HG03045 (cell line): ENCODE results near the gene PRMT3.
"Not testable (repeated sequence)": the region's sequence is repeated elsewhere in the genome, so short reads cannot be mapped to it uniquely, and the experiment has no call there.

Experiments
- ATAC-seq: cut with Tn5 transposase; IDR thresholded peaks from one replicate; pipeline ENCODE4 v1.9.1; 2021; ENCODE audit warnings: mild to moderate bottlenecking, moderate library complexity; ENCODE audit not compliant: unreplicated experiment

Gene PRMT3

DNA sequence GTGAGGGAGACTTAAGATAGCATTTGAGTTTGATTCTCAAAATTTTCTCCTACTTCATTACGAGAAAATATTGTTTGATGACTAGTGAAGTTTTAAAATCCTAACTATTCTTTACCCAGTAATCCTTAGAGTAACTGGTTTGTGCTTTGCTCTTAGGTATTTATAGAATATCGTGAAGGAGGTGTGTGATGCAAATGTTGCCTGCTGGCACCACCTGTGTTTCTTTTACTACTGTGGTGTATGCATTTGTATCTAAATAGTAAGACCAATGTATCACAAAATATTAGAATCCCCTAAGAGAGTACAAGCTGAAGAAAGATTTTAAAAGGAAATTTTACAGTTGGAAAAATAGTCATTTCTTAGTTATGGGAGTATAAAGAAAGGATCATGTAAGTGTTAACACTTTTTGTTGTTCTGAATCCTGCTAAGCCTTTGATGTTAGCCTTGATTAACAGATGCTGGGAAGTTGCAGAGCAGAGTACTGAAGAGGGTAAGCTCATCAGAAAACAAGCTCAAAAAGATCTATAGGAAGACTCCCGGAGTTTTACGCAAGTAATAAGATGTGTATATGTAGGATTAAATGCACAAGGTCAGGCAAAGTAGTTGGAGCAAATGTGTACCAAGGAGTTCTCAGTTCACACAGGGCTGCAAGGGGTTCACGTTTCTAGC is 109.7 kb downstream of the PRMT3 start:
- ATAC-seq, result no peak

- ATAC-seq, result no peak
Measured at GRCh38 chr11:20501252-20501651, 113.7 kb downstream of the PRMT3 start.

DNA sequence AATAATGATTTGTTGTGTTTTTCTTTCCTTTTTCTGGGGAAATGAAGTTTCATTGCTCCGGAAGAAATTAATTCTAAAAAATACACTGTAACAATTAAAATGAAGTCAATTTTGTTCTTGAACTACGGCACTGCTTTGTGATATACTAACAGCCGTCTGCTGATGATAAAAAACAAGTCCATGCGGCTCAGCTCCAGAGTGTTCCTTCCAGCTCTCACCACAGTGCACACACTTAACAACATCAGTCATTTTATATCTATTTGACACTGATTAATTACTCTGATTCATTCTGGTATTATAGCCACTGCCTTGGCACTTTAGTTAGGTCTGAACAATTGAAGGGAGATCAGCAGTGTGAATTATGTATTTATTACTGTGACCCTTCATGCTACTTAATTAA is 114.5 kb downstream of the PRMT3 start:
- ATAC-seq, result no peak

DNA sequence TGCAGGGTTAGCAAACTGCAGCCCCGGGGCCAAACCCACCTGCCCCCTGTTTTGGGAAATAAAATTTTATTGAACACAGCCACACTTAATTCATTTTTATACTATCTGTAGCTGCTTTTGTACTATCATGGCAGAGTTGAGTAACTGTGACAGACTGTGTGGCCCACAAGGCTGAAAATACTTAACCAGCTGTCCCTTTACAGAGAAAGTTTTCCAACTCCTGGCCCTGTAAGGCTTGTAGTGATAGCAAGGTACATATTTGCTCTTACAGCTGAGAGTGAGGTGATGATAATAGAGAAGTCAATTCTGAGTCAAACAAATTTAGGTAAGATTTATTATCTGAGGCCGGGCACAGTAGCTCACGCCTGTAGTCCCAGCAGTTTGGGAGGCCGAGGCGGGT is 124.5 kb downstream of the PRMT3 start:
- no peak for ATAC-seq

DNA sequence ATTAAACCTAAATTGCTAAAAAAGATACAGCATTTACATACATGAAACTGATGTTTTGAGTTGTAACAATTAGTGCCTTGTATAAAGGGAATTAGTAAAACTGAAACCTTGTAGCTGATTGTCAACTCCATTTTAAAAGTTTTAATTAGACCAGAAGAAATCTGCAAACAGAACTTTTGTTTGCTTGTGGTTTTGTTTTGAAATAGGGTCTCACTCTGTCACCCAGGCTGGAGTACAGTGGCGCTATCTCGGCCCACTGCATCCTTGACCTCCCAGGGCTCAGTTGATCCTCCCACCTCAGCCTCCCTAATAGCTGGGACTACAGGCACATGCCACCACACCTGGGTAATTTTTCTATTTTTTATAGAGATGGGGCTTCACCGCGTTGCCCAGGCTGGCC is 125.4 kb downstream of the PRMT3 start:
- ATAC-seq, result no peak

DNA sequence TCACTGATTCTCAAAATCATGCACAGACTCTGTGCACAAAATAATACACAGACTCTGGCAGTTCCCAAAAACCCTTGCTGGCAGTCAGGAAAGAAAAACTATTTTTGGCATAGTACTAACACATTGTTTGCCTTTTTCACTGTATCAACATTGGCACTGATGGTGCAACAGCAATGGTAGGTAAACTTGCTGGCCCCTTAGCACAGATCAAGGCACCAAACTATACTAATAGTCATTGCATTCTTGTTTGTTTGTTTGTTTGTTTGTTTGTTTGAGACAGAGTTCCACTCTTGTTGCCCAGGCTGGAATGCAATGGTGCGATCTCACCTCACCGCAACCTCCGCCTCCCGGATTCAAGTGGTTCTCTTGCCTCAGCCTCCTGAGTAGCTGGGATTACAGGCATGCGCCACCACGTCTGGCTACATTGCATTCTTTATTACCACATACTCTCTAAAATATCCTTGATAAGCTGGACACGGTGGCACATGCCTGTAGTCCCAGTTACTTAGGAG is 130.9 kb downstream of the PRMT3 start:
- ATAC-seq, result no peak

DNA sequence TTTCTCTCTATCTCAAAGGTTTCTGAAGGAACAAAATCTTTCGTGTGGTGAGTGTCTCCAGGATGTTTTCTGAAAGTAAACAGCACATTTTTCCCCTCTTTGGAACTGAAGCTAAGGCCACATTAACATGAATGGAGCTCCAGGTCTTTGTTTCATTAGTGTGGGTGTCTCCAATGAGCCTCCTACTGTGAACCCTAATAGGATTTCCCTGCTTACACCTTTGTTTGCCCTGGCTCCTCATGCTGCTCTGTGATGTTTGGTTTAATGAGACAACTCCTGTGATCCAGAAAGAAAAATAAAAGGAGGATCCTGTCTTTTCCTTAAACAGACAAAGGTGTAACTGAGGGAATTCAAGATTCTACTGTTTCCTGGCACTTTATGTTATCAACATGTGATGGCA is 135.0 kb downstream of the PRMT3 start:
- ATAC-seq, result no peak

DNA sequence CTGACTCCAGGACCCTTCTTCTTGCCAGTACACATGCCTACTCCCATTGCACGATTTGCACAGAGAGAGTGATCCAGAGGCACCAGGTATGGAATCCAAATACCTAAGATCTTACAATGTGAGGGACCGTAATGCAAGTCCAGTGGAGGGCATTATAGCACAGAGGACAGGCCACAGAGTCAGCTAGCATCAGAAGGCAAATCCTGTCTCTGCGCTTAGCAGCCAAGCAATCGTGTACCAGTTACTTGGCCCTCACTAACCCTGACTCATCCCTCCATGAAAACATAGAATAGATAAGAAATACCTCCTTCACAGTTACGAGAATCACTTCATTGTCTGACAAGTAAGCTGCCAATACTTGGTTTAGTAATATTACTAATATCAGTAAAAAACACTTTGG is 142.2 kb downstream of the PRMT3 start:
- ATAC-seq, result no peak

- no peak for ATAC-seq
Measured at GRCh38 chr11:20530942-20531703, 143.6 kb downstream of the PRMT3 start.

DNA sequence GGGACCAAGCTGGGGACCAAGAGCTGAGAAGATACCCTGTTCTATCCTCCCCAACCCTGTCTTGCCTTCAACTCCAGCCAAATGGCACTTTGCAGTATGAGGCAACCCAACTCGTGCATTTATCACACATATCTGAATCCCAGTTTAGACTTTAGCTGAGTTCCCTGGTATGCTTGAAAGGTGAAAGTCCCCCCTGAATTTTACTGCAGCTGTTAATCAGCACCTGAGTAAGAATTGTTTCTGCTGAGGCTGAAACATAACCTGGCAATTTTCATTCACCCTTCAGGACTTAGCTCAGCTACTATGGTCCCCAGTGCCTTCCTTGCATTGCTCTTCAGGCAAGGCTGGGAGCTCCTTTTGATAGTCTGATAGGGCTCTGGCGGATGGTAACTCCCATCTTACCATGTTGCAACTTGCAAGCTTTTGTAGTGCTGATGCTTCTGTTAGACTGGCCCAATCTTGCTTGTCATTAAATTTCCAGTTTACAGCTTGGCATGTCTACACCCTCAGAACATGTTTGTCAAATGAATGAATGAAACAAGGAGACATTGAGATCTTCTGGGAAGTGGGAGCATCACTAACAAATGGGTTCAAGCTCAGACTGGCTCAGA is 147.9 kb downstream of the PRMT3 start:
- no peak for ATAC-seq

- ATAC-seq, result no peak
Measured at GRCh38 chr11:20536365-20536764, 148.8 kb downstream of the PRMT3 start.

DNA sequence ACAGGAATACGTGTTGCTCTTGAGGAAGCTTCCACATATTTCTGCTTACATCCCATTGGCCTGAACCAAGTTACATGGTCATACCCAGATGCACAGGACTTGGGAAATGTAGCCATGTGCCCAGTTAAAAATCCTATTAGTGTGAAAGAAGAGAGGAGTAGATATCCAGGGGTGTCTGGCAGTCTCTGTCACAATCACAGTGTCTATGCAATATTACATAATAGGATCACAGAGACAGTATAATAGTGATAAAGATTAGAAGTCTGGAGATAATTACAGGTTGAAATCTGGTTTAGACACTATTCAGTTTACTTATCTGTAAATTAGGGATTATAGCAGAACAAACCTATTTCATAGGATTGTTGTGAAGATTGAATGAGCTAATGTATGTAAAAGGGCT is 149.3 kb downstream of the PRMT3 start:
- ATAC-seq, result no peak

DNA sequence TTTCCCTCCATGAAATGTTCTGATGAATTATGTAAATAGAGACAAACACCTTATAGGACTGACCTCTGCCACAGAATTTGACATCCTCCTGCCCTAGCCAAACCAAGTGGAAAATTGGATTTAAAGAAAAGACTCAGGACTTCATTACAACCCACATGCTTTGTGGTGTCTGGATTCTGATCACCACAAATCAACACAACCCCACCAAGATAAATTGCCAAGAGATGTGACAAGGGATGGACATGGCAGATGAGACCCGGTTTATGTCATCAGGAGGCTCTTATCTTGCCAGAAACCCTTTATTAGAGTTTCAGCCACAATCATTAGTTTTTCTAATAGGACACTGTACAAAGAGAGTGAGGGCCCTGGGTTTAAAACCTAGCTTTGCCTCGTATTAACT is 154.0 kb downstream of the PRMT3 start:
- no peak for ATAC-seq

DNA sequence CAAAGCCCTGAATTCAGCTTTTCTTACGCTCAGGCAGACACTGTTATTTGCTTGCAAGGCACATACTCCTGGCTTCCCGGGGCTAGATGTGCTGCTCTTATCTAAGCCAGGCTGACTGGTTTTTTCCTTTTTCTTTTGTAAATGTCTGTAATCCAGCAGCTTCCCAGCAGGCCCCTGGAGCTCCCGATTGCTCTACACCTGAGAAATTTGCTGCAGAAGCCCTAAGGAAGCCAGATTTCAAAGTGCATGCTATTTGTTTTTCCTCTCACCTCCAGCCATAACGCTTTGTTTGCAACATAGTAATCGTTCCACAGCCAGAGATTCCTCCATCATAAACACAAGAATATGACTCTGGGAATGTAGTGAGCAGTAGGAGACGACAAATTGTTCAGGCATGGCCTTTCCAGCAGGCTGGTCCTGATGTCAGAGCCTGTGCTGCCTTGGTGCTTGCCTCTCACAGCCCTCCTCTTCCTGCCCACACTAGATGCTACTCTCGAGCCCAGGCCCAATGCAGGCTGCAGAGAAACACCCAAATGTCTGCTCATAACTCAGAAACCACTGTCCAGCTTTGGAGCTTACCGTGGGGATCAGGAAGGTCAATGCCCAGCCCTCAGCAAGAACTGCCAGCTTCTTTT is 157.2 kb downstream of the PRMT3 start:
- no peak for ATAC-seq

DNA sequence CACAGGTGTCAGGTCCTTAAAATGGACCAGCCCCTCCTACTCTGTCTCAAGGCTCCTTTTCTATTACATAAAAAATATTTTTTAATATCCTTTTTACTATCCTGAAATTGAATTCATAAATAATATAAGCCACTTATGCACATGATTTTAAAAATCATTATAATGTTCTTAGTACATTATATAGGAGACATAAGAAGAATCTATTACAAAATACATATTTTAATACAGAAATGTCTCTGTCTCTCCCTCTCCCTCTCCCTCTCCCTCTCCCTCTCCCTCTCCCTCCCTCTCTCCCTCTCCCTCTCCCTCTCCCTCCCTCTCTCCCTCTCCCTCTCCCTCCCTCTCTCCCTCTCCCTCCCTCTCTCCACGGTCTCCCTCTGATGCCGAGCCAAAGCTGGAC is 159.9 kb downstream of the PRMT3 start:
- no peak for ATAC-seq

GRCh38 chr11:20551096-20551495 is 163.6 kb downstream of the PRMT3 start:
- ATAC-seq, result no peak

- no peak for ATAC-seq
Measured at GRCh38 chr11:20555783-20556182, 168.3 kb downstream of the PRMT3 start.

DNA sequence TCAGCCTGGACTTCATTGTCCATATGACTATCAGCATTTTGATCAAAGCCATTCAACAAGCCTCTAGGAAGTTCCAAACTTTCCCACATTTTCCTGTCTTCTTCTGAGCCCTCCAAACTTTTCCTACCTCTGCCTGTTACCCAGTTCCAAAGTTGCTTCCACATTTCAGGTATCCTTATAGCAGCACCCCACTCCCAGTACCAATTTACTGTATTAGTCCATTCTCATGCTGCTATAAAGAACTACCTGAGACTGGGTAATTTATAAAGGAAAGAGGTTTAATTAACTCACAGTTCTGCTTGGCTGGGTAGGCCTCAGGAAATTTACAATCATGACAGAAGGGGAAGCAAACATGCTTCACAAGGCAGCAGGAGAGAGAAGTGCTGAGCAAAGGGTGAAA is 168.9 kb downstream of the PRMT3 start:
- ATAC-seq, result not testable (repeated sequence)

DNA sequence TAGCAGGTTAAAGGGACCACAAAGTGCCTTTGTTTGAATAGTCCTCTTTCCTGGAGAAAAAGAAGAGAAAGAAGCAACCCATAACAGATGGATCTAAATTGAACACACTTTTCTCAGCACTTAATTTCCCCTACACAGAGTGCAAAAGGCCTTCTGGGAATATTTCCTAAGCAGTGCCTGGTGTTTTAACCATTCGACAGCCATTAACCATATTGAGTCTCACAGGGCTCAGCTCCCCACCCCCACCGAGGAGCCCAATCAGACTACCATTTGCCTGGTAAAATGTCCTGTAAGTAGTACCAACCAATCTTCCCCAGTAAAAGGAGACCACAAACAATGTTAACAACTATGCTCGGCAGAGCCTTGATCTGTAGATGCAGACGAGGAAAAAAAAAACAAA is 171.2 kb downstream of the PRMT3 start:
- ATAC-seq, result no peak
